BJ (cell line): ENCODE results near the gene CD244. TPM values are rescaled to one million over a fixed set of nuclear protein-coding genes. Genes with fewer than 3 reads are reported as not detected.

Experiments used
- CTCF ChIA-PET: fragments of 350-600 bp; formaldehyde crosslinking; extraction: SDS; loops from one replicate; lab custom pipeline; 2021; ENCODE audit warnings: antibody characterized with exemption, inconsistent platforms; lab: Yijun Ruan, JAX
- POLR2A ChIA-PET: fragments of 300-600 bp; sonication (Branson Sonifier 250); formaldehyde crosslinking; extraction: SDS; loops from one replicate; lab custom pipeline; 2021; ENCODE audit warnings: antibody characterized with exemption; lab: Charles Lee
- DNase-seq: peaks from one replicate; pipeline ENCODE4 v3.0.0-alpha.2; 2011; ENCODE audit warnings: low read depth
- H3K27me3 ChIP-seq: 2 replicates; pipeline ENCODE4 v1.6.0; 2011; ENCODE audit warnings: low read length; ENCODE audit not compliant: control insufficient read depth, insufficient read depth
- H3K36me3 ChIP-seq: 2 replicates; pipeline ENCODE4 v1.5.1; 2011; ENCODE audit warnings: low read length; ENCODE audit not compliant: control insufficient read depth, insufficient read depth
- H3K4me3 ChIP-seq: 2 replicates; pipeline ENCODE4 v1.5.1; 2011; ENCODE audit warnings: low read depth, mild to moderate bottlenecking, control low read depth, low read length
- polyA minus RNA-seq: library from RNA; depleted of rRNA, polyadenylated mRNA; stranded (reverse); fragments of >200 nt; gene quantifications from 2 replicates; pipeline ENCODE4 v1.2.3, GENCODE V29; 2011; rRNA and poly(A)+ RNA removed
- polyA plus RNA-seq: library from polyadenylated mRNA; depleted of rRNA; stranded (reverse); fragments of >200 nt; gene quantifications from 2 replicates; pipeline ENCODE4 v1.2.3, GENCODE V29; 2011; rRNA removed
- TF ChIP-seq, protein P1 (sequence below): IDR thresholded peaks from 2 replicates; pipeline ENCODE4 v1.5.1; 2011; ENCODE audit warnings: low read depth, mild to moderate bottlenecking, control low read depth, inconsistent platforms, low read length, moderate library complexity; ENCODE audit not compliant: insufficient read depth

The CD244 gene, protein sequence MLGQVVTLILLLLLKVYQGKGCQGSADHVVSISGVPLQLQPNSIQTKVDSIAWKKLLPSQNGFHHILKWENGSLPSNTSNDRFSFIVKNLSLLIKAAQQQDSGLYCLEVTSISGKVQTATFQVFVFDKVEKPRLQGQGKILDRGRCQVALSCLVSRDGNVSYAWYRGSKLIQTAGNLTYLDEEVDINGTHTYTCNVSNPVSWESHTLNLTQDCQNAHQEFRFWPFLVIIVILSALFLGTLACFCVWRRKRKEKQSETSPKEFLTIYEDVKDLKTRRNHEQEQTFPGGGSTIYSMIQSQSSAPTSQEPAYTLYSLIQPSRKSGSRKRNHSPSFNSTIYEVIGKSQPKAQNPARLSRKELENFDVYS
- polyA plus RNA-seq (not detected in 2 replicates), polyA minus RNA-seq (not detected in 2 replicates)

DNA sequence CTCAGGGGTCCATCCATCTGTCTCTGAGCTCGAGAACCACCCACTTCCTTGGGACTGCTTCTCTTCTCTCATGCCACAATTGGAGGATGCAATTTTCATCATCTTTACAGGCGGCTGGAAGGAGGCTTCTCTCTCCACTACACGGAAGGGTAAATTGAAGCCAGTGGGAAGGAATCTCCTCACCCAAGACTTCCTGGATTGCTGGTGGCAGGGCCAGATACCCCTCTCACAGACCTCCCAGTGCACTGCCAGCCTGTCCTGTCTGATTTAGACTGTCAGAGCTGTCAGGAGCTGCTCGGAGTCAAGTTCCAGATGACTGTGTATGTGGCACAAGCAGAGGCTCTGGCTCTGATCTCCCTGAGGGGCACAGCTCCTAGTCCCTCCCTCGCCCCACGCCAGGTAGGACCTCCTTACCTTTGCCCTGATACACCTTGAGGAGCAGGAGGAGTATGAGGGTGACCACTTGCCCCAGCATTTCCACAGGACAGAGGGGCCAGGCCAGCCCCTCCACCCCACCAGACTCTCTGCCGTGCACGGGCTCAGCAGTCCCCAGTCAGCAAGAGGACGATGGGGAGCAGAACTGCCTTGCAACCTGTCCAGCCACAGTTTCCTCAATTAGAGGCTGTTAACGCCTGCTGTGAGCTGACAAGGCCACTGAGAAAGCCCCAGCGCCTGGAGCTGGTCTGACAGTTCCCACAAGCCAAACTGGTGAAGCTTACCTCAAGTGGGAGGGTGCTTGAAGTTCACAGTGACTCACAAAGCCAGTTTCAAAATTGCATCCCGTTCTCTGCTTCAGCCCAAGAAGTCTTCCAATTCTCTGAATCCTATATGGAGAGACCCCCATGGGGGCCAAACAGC lies at the start of gene CD244:
TSS of gene CD244 (minus strand) at position 685 of the 858 bp plus-strand sequence. CDS start at position 475, 210 bp downstream.
- no peak for DNase-seq
- POLR2A ChIA-PET, result no interaction called here
- CTCF ChIA-PET, result no interaction called here
- no peak within 1 kb of the TSS for H3K4me3 ChIP-seq
- TF ChIP-seq, protein P1, sequence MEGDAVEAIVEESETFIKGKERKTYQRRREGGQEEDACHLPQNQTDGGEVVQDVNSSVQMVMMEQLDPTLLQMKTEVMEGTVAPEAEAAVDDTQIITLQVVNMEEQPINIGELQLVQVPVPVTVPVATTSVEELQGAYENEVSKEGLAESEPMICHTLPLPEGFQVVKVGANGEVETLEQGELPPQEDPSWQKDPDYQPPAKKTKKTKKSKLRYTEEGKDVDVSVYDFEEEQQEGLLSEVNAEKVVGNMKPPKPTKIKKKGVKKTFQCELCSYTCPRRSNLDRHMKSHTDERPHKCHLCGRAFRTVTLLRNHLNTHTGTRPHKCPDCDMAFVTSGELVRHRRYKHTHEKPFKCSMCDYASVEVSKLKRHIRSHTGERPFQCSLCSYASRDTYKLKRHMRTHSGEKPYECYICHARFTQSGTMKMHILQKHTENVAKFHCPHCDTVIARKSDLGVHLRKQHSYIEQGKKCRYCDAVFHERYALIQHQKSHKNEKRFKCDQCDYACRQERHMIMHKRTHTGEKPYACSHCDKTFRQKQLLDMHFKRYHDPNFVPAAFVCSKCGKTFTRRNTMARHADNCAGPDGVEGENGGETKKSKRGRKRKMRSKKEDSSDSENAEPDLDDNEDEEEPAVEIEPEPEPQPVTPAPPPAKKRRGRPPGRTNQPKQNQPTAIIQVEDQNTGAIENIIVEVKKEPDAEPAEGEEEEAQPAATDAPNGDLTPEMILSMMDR, result no peak
- no peaks in the 10 kb centered on the region for H3K36me3 ChIP-seq
- no peaks in the 10 kb centered on the region for H3K27me3 ChIP-seq

DNA sequence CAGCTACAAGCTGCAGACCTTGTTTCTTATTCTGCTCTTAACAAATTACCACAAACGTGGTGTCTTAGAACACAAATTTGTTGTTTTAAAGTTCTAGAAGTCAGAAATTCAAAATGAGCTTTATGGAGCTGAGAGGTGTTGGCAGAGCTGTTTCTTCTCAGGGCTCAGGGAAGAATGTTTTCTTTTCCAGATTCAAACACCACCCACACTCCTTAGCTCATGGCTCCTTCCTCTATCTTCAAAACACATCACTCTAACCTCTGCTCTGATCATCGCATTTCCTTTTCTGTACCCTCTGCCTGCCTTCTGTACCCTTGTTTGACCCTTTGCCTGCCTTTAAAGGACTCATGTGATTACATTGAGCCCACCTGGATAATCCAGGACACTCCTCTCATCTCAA lies 49.2 kb upstream of the CD244 start:
- ChIA-PET POLR2A (no interaction called here), CTCF (no interaction called here)
- Histone ChIP-seq H3K27me3 (no peaks in the 10 kb centered on the region; the same call in 1 of the 2 replicates), H3K4me3 (no peak overlapping the region), H3K36me3 (no peaks in the 10 kb centered on the region)
- TF ChIP-seq, protein P1, result no peak
- DNase-seq, result no peak

DNA sequence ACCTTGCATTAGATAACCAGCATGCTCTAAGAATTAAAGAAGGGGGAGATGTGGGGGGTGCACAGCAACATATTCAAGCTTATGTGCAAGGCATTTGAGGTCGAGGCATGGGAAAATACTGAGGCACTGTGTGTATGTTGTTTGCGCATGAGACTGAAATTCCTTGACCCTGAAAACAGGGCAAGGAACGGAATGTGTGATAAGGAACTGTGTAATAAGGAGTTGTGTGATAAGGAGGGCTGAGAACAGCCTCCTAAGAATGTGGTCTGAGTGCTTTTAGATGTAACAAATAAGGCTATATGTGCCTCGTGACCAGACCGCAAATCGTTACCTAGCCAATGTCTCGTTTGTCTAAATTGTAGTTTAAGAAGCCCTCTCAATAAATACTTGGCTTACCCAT lies 48.8 kb upstream of the CD244 start:
- H3K36me3 ChIP-seq, result no peaks in the 10 kb centered on the region
- no peak overlapping the region for H3K4me3 ChIP-seq
- CTCF ChIA-PET, result no interaction called here
- TF ChIP-seq, protein P1, result no peak
- no peaks in the 10 kb centered on the region; the same call in 1 of the 2 replicates for H3K27me3 ChIP-seq
- DNase-seq, result no peak
- POLR2A ChIA-PET, result no interaction called here

DNA sequence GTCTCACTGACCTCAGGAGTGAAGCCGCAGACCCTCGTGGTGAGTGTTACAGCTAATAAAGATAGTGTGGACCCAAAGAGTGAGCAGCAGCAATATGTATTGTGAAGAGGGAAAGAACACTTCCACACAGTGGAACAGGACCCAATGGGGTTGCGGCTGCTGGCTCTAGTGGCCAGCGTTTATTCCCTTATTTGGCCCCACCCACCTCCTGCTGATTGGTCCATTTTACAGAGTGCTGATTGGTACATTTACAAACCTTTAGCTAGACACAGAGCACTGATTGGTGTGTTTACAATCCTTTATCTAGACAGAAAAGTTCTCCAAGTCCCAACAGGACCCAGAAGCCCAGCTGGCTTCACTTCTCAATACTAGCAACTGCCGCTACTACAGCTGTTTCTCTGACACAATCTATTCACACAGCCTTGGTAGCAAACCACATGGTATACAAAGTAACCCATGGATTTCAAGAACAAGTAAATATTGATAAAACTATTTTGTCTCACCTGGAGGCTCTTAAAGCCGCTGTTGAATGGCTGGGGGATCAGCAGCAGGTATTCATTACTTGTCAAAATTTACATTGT lies 47.6 kb upstream of the CD244 start:
- DNase-seq, result no peak
- TF ChIP-seq, protein P1, result no peak
- Histone ChIP-seq H3K36me3 (no peaks in the 10 kb centered on the region), H3K27me3 (no peaks in the 10 kb centered on the region; the same call in 1 of the 2 replicates), H3K4me3 (no peak overlapping the region)
- CTCF ChIA-PET, result no interaction called here
- POLR2A ChIA-PET, result no interaction called here
